ENCODE measurements around the gene ZBTB7C. TPM values are rescaled to one million over a fixed set of nuclear protein-coding genes. Genes with fewer than 3 reads are reported as not detected.

Gene ZBTB7C
- total RNA-seq, 2 experiments from 2014 or later: not detected

- Histone ChIP-seq H3K36me3 (ENCODE audit: insufficient read depth, low read length) (no peaks in the 10 kb centered on the region), H3K4me3 (ENCODE audit: low read depth, low read length, poor library complexity, severe bottlenecking) (no peak overlapping the region), H3K4me1 (ENCODE audit: insufficient read depth, low read length, poor library complexity, severe bottlenecking) (no peaks in the 10 kb centered on the region), H4K20me1 (ENCODE audit: insufficient read depth, low read length) (no peaks in the 10 kb centered on the region), H3K9me3 (ENCODE audit: low read length) (no peaks in the 10 kb centered on the region), H3K9me2 (ENCODE audit: insufficient read depth, low read length) (no peaks in the 10 kb centered on the region), H3K79me2 (ENCODE audit: insufficient read depth, low read depth, low read length) (no peaks in the 10 kb centered on the region), H3K4me2 (ENCODE audit: low read length) (no peak overlapping the region), H3K27ac (ENCODE audit: low read depth, low read length, poor library complexity, severe bottlenecking) (no peak overlapping the region), H2AFZ (ENCODE audit: low read length) (no peak overlapping the region)
- BruUV-seq (replicated peaks): no TSS peak
- intact Hi-C loops (cut with micrococcal nuclease; ENCODE audit: unreplicated experiment): no loop called here
- ChIA-PET POLR2A (no interaction called here), CTCF (ENCODE audit: unreplicated experiment) (no interaction called here)
- TF ChIP-seq CTCF (conservative IDR thresholded peaks at IDR 0.05; ENCODE audit: low read length) (no peak), EZH2phosphoT487 (IDR thresholded peaks at IDR 0.05; ENCODE audit: borderline replicate concordance, low read depth, low read length) (no peak)
- no peak for DNase-seq (ENCODE audit: low spot score)
Measured at GRCh38 chr18:48352051-48352755, 57.0 kb downstream of the ZBTB7C start.

- Histone ChIP-seq H2AFZ (ENCODE audit: low read length) (no peak overlapping the region), H4K20me1 (ENCODE audit: insufficient read depth, low read length) (no peaks in the 10 kb centered on the region), H3K79me2 (ENCODE audit: insufficient read depth, low read depth, low read length) (no peaks in the 10 kb centered on the region), H3K9me2 (ENCODE audit: insufficient read depth, low read length) (no peaks in the 10 kb centered on the region), H3K27ac (ENCODE audit: low read depth, low read length, poor library complexity, severe bottlenecking) (no peak overlapping the region), H3K4me3 (ENCODE audit: low read depth, low read length, poor library complexity, severe bottlenecking) (no peak overlapping the region), H3K9me3 (ENCODE audit: low read length) (no peaks in the 10 kb centered on the region), H3K4me2 (ENCODE audit: low read length) (no peak overlapping the region), H3K36me3 (ENCODE audit: insufficient read depth, low read length) (no peaks in the 10 kb centered on the region), H3K4me1 (ENCODE audit: insufficient read depth, low read length, poor library complexity, severe bottlenecking) (no peaks in the 10 kb centered on the region)
- ChIA-PET CTCF (ENCODE audit: unreplicated experiment) (no interaction called here), POLR2A (no interaction called here)
- TF ChIP-seq CTCF (conservative IDR thresholded peaks at IDR 0.05; ENCODE audit: low read length) (no peak), EZH2phosphoT487 (IDR thresholded peaks at IDR 0.05; ENCODE audit: borderline replicate concordance, low read depth, low read length) (no peak)
- no TSS peak for BruUV-seq (replicated peaks)
- intact Hi-C loops (cut with micrococcal nuclease; ENCODE audit: unreplicated experiment): no loop called here
- no peak for DNase-seq (ENCODE audit: low spot score)
Measured at GRCh38 chr18:48351216-48352050, 57.8 kb downstream of the ZBTB7C start.

- intact Hi-C loops (cut with micrococcal nuclease; ENCODE audit: unreplicated experiment): no loop called here
- Histone ChIP-seq H3K27ac (ENCODE audit: low read depth, low read length, poor library complexity, severe bottlenecking) (no peak overlapping the region), H3K9me3 (ENCODE audit: low read length) (no peaks in the 10 kb centered on the region), H3K36me3 (ENCODE audit: insufficient read depth, low read length) (no peaks in the 10 kb centered on the region), H3K4me3 (ENCODE audit: low read depth, low read length, poor library complexity, severe bottlenecking) (no peak overlapping the region), H3K4me1 (ENCODE audit: insufficient read depth, low read length, poor library complexity, severe bottlenecking) (no peaks in the 10 kb centered on the region), H4K20me1 (ENCODE audit: insufficient read depth, low read length) (no peaks in the 10 kb centered on the region), H3K79me2 (ENCODE audit: insufficient read depth, low read depth, low read length) (no peaks in the 10 kb centered on the region), H3K4me2 (ENCODE audit: low read length) (no peak overlapping the region), H3K9me2 (ENCODE audit: insufficient read depth, low read length) (no peaks in the 10 kb centered on the region), H2AFZ (ENCODE audit: low read length) (no peak overlapping the region)
- CTCF ChIA-PET (ENCODE audit: unreplicated experiment): no interaction called here
- TF ChIP-seq CTCF (conservative IDR thresholded peaks at IDR 0.05; ENCODE audit: low read length): no peak
- TF ChIP-seq EZH2phosphoT487 (IDR thresholded peaks at IDR 0.05; ENCODE audit: borderline replicate concordance, low read depth, low read length): no peak
- BruUV-seq (replicated peaks): no TSS peak
- POLR2A ChIA-PET: no interaction called here
- DNase-seq (ENCODE audit: low spot score): no peak
Measured at GRCh38 chr18:48348739-48349138, 60.4 kb downstream of the ZBTB7C start.

All from OCI-LY7 (cell line).